ENCODE data around the gene TMEM201.
A peak's percentile ranks its signal among the peaks of the same experiment; 100 is the strongest.

The TMEM201 gene

DNA sequence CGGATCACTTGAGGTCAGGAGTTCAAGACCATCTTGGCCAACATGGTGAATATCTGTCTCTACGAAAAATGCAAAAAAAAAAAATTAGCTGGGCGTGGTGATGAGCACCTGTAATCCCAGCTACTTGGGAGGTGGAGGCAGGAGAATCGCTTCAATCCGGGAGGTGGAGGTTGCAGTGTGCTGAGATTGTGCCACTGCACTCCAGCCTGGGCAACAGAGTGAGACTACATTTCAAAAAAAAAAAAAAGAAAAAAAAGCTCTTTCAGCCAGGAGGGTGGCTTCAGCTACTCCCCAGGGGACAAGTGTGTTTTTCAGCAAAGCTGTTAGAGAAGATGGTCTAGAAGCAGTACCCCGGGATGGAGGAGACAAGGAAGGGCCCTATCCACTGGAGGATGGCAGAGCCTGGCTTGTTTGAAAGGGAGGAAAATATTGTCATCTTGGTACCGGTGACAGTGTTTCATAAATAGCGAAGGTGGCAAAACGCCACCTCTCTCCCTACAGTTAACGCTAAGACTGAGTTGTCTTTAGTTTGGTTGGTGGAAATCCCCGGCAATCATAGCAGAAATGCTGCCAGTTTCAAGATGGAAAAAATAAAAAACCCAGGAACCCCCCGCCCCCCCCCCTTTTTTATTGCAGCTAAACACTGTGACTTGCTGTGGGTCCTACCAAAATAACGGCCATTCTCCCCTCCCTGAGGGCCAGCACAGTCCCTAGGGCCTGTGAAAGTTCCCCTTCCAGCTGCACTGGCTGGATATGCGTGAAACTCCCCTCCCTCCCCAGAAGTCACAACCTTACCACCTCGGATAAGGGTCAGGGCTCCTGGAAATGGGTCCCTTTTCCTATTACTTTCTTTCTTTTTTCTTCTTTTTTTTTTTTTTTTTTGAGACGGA lies 66.4 kb downstream of the TMEM201 start:
- peak; percentile 82 for DNase-seq

DNA sequence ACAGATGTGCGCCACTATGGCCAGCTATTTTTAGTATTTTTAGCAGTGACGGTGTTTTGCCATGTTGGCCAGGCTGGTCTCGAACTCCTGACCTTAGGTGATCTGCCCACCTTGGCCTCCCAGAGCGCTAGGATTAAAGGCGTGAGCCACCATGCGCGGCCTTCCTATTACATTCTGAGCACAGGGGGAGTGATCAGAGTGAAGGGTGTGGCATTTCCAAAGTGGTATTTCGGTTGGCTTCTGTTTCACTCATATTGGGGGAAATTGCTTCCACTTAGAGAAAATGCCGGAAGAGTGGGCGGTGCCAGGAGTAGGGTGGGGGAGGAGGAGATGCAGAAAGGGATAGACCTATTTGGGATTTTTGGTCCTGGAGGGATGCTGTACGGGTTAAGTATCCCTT lies 67.1 kb downstream of the TMEM201 start:
- DNase-seq = peak; percentile 28

DNA sequence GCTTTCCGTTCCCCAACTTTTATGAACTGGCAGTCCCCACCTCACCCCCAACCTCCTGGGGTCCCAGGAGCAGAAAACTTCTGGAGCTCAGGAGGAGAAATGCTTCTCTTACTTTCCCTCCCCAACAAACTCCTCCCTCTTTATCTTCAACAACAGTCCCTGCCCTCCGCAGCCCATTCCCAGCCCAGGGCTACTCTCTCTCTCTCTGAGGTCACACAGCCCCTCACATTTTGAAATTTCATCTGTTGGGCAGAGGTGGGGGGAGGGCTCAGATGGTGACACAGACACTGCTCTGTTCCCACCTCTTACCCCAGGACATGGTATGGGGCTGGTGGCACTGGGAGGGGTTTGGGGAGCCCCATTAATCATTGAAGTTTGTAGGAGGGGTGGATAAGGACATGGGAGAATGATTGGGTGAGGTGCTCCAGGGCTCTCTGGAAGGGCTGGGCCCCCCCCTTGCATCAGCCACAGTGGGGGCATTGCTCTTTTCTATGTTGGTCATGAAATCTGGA lies 68.9 kb downstream of the TMEM201 start:
- DNase-seq = no peak

DNA sequence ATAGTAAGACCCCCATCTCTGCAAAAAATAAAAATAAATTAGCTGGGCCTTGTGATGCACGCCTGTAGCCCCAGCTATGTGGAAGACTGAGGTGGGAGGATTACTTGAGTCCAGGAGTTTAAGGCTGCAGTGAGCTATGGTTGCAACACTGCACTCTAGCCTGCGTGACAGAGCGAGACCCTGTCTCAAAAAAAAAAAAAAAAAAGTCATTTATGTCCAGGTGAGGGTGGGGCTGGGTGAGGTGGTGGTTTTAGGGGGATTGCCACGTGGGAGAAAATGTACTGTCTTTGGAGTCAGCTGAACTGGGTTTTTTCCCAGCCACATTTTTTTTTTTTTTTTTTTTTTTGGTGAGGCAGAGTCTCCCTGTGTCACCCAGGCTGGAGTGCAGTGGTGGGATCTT lies 69.5 kb downstream of the TMEM201 start:
- no peak for DNase-seq

DNA sequence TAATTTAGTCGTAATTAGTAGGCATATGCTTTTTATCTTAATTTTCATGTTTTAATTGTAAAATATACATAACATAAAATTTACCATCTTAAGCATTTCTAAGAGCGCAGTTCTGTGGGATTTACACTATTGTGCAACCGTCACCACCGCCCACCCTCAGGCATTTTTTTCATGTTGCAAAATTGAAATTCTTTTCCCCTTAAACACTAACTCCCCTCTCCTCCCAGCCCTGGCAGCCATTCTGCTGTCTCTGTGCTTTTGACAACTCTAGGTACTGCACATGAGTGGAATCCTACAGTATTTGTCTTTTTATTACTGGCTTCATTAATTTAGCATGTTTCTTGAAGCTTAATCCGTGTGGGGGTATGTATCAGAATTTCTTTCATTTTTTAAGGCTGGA lies 70.6 kb downstream of the TMEM201 start:
- DNase-seq = no peak

DNA sequence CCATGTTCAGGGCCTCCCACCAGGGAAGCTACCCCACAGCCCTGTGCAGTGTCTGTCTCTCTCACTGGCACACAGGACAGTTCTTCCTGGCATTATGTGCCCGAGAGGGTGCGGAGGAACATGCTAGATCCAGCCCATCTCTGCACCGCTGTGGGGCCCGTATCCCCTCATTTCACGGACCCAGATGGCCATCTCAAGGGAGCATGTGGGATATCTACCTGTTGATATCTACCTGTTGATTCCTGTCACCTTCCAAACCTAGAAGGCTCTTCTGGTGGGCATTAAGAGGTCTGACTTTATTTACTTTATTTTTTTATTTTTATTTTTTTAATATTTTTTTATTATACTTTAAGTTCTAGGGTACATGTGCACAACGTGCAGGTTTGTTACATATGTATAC lies 74.5 kb downstream of the TMEM201 start:
- DNase-seq = no peak

All from activated CD4-positive, alpha-beta T cell treated with anti-CD3 and anti-CD28 coated beads, Interleukin-2, Interleukin-6, amounts not matched to agents 100 ng/mL and 50 ng/mL, durations not matched to agents 16 hours and 8 hours (primary cell).